HepG2 (cell line): ENCODE data around the gene CNPY1. TPM values are rescaled to one million over a fixed set of nuclear protein-coding genes. Genes with fewer than 3 reads are reported as not detected.

Source experiments
- MED13 ChIP-seq: sonication (generic); formaldehyde crosslinking; IDR thresholded peaks from 2 replicates; pipeline ENCODE4 v1.5.0; 2020; ENCODE audit warnings: missing genetic modification reagents
- PTBP1 ChIP-seq: fragments of 200-400 bp; formaldehyde crosslinking; IDR thresholded peaks from 2 replicates; pipeline ENCODE4 v1.6.1; 2018; ENCODE audit warnings: low read length, low read depth; ENCODE audit not compliant: poor library complexity, severe bottlenecking
- REST ChIP-seq, 2 experiments: IDR thresholded peaks; 2 replicates each; pipeline ENCODE4 v1.6.1; 2011 to 2012; ENCODE audit warnings: low read length in 2 of 2, borderline replicate concordance in 1 of 2, low read depth in 1 of 2, mild to moderate bottlenecking in 1 of 2, moderate library complexity in 1 of 2
- THAP8 ChIP-seq: sonication (generic); formaldehyde crosslinking; IDR thresholded peaks from 2 replicates; pipeline ENCODE4 v1.5.1; 2020; ENCODE audit warnings: missing genetic modification reagents, mild to moderate bottlenecking, borderline replicate concordance
- ZFP90 ChIP-seq: sonication (generic); formaldehyde crosslinking; IDR thresholded peaks from 2 replicates; pipeline ENCODE4 v1.8.0; 2022; ENCODE audit warnings: missing genetic modification reagents, mild to moderate bottlenecking, inconsistent platforms, borderline replicate concordance
- ZNF362 ChIP-seq: sonication (generic); formaldehyde crosslinking; IDR thresholded peaks from 2 replicates; pipeline ENCODE4 v1.4.0; 2020; ENCODE audit warnings: missing genetic modification reagents, mild to moderate bottlenecking, borderline replicate concordance
- polyA plus RNA-seq, 8 experiments: library from polyadenylated mRNA; depleted of rRNA in 3 of 8; stranded (reverse) in 7 of 8; unstranded in 1 of 8; fragments of >200 nt; fragmentation: Illumina TruSeq in 4 of 8; extraction: Trizol in 4 of 8; gene quantifications; 2 replicates each; pipeline versions ENCODE4 v1.2.1 to v1.2.3, GENCODE V29; 2011 to 2016; ENCODE audit warnings: low read depth in 4 of 8, missing spikeins in 1 of 8, mixed read lengths in 1 of 8; ENCODE audit not compliant: insufficient read depth in 1 of 8
- total RNA-seq, 5 experiments: library from RNA; depleted of rRNA; stranded (reverse); fragments of >200 nt; fragmentation: Illumina TruSeq; extraction: Trizol; gene quantifications; 2 replicates each; pipeline ENCODE4 v1.2.3, GENCODE V29; 2016; ENCODE audit warnings: low read depth in 1 of 5

The CNPY1 gene
- total and polyA plus RNA-seq, 2 of the 13 experiments (the other 11 are each of a cell fraction or from before 2014, with no cell fraction given) = not detected

DNA sequence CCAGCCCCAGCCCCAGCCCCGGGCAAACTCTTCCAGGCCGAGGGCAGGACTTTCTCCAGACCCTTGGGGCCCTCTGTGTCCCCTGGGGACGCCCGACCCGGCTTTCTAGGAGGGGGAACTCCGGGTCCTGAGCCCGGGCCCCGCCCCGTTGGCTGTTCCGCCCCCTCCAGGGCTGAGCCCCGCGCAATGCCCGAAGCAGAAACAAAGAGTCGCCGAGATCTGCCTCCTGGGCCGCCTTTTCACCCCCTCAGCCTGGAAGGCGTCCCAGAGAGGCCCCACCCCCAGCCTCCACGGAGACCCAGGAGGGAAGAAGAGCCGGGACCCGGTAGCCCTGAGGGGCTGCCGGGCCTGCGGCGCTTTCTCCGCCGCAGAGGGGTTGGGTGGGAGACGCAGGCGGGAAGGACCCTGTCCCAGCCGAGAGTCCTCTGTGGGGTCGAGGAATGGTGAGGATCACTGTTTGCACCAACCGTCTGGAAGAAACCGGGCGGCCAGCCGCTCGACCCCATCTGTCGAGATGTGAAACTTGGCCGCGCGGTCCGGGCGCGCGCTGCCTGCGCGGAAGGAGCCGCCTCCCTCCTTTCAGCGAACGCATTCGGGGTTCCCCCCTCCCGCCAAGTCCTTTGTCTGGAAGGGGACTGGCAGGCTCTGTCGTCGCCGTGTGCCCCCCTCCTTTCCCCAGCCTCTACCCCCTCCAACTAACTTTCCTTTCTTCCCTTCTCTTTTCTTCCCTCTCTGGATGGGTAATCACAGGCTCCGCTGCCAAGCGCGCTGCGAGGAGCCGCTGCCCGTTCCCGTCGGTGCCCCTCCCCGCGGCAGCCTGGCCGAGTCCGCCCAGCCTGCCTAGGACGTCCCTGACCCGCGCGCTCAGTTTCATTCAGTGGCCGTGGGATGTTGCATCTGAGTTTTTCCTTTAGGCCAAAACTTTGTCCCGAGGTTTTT, 78.2 kb downstream of the CNPY1 start (continued):
- no peak for TF ChIP-seq THAP8 (CRISPR knock-in tag)
- no peak for TF ChIP-seq ZNF362 (CRISPR knock-in tag)
- no peak for TF ChIP-seq ZFP90 (CRISPR knock-in tag)
- no peak for TF ChIP-seq PTBP1
- TF ChIP-seq MED13 (CRISPR knock-in tag) = no peak
- no peak for TF ChIP-seq REST (IDR thresholded peaks at IDR 0.05; ENCODE audit: borderline replicate concordance in 1 of 2, low read depth in 1 of 2, low read length in 2 of 2)
